A549 (cell line): ENCODE measurements around the gene TFDP2.

Experiments used
- POLR2A ChIP-seq: IDR thresholded peaks from 2 replicates; pipeline ENCODE4 v1.6.1; 2012; ENCODE audit warnings: mild to moderate bottlenecking, low read length
- ZFP36 ChIP-seq: fragments of 450-650 bp; IDR thresholded peaks from 2 replicates; pipeline ENCODE4 v1.6.1; 2014; ENCODE audit warnings: borderline replicate concordance; ENCODE audit not compliant: partially characterized antibody

GRCh38 chr3:142046320-142047020 is 102.9 kb downstream of the TFDP2 start:
- no peak for TF ChIP-seq POLR2A
- no peak for TF ChIP-seq ZFP36
